Measurements from ENCODE around the gene RBCK1. TPM values are rescaled to one million over a fixed set of nuclear protein-coding genes. Genes with fewer than 3 reads are reported as not detected.

The RBCK1 gene
- polyA plus RNA-seq, 1 donor from 2014 or later = 38.4 TPM

GRCh38 chr20:436476-436875 is 28.4 kb downstream of the RBCK1 start:
- H3K4me2 ChIP-seq (ENCODE audit: low read length) = no peak overlapping the region
- H2AFZ ChIP-seq (ENCODE audit: low read depth, low read length) = no peak overlapping the region
- H3K79me2 ChIP-seq (replicated peaks; ENCODE audit: insufficient read depth, low read length) = no peaks in the 10 kb centered on the region
- no peaks in the 10 kb centered on the region for H3F3A ChIP-seq (ENCODE audit: insufficient read depth, low read length, poor library complexity, severe bottlenecking)
- H3K9me2 ChIP-seq (ENCODE audit: insufficient read depth, low read length) = no peaks in the 10 kb centered on the region
- TF ChIP-seq CTCF (IDR thresholded peaks at IDR 0.05; ENCODE audit: poor library complexity, severe bottlenecking) (no peak), SMC3 (conservative IDR thresholded peaks at IDR 0.05; ENCODE audit: poor library complexity) (no peak), MXI1 (conservative IDR thresholded peaks at IDR 0.05; ENCODE audit: poor library complexity, severe bottlenecking) (no peak), EP300 (conservative IDR thresholded peaks at IDR 0.05; ENCODE audit: poor library complexity, severe bottlenecking) (no peak), REST (IDR thresholded peaks at IDR 0.05; ENCODE audit: borderline replicate concordance) (no peak), TAF1 (IDR thresholded peaks at IDR 0.05; ENCODE audit: low read depth) (no peak), EZH2 (IDR thresholded peaks at IDR 0.05; ENCODE audit: borderline replicate concordance, insufficient read depth, low read length, poor library complexity, severe bottlenecking) (no peak), POLR2AphosphoS5 (IDR thresholded peaks at IDR 0.05) (no peak), RAD21 (conservative IDR thresholded peaks at IDR 0.05) (no peak)
- H3K9me3 ChIP-seq (ENCODE audit: low read length) = no peaks in the 10 kb centered on the region
- H4K20me1 ChIP-seq (ENCODE audit: insufficient read depth) = no peaks in the 10 kb centered on the region
- H3K9ac ChIP-seq (ENCODE audit: low read length) = no peak overlapping the region
- no peak overlapping the region for H3K27ac ChIP-seq (ENCODE audit: low read length)
- no peaks in the 10 kb centered on the region for H3K27me3 ChIP-seq (ENCODE audit: insufficient read depth, low read depth, low read length)
- no peak overlapping the region for H3K4me3 ChIP-seq (ENCODE audit: low read length)
- peaks cover 12% of the 10 kb centered on the region for H3K36me3 ChIP-seq (ENCODE audit: insufficient read depth, low read length)

- Histone ChIP-seq H3K4me2 (ENCODE audit: low read length) (no peak overlapping the region), H3K27ac (ENCODE audit: low read length) (no peak overlapping the region), H3K36me3 (ENCODE audit: insufficient read depth, low read length) (peaks cover 12% of the 10 kb centered on the region), H3K27me3 (ENCODE audit: insufficient read depth, low read depth, low read length) (no peaks in the 10 kb centered on the region), H3K4me3 (ENCODE audit: low read length) (no peak overlapping the region), H3K9me2 (ENCODE audit: insufficient read depth, low read length) (no peaks in the 10 kb centered on the region), H3K79me2 (replicated peaks; ENCODE audit: insufficient read depth, low read length) (no peaks in the 10 kb centered on the region), H3F3A (ENCODE audit: insufficient read depth, low read length, poor library complexity, severe bottlenecking) (no peaks in the 10 kb centered on the region), H3K9ac (ENCODE audit: low read length) (no peak overlapping the region), H3K9me3 (ENCODE audit: low read length) (no peaks in the 10 kb centered on the region), H2AFZ (ENCODE audit: low read depth, low read length) (no peak overlapping the region), H4K20me1 (ENCODE audit: insufficient read depth) (no peaks in the 10 kb centered on the region)
- TF ChIP-seq EP300 (conservative IDR thresholded peaks at IDR 0.05; ENCODE audit: poor library complexity, severe bottlenecking) = no peak
- TF ChIP-seq CTCF (IDR thresholded peaks at IDR 0.05; ENCODE audit: poor library complexity, severe bottlenecking) = no peak
- TF ChIP-seq MXI1 (conservative IDR thresholded peaks at IDR 0.05; ENCODE audit: poor library complexity, severe bottlenecking) = no peak
- TF ChIP-seq TAF1 (IDR thresholded peaks at IDR 0.05; ENCODE audit: low read depth) = no peak
- TF ChIP-seq POLR2AphosphoS5 (IDR thresholded peaks at IDR 0.05) = no peak
- no peak for TF ChIP-seq REST (IDR thresholded peaks at IDR 0.05; ENCODE audit: borderline replicate concordance)
- no peak for TF ChIP-seq SMC3 (conservative IDR thresholded peaks at IDR 0.05; ENCODE audit: poor library complexity)
- no peak for TF ChIP-seq EZH2 (IDR thresholded peaks at IDR 0.05; ENCODE audit: borderline replicate concordance, insufficient read depth, low read length, poor library complexity, severe bottlenecking)
- TF ChIP-seq RAD21 (conservative IDR thresholded peaks at IDR 0.05) = no peak
These were observed 29.8 kb downstream of the RBCK1 start for GRCh38 chr20:437787-438486.

Data from neural cell (in vitro differentiated cells).